Neutrophil (primary cell): ENCODE data around the gene ARMC9.

Experiments
- H3K27ac ChIP-seq: fragments of 200-600 bp; sonication (generic); 2 replicates; pipeline ENCODE4 v1.5.1; 2016; ENCODE audit warnings: mild to moderate bottlenecking, moderate library complexity
- H3K27me3 ChIP-seq: fragments of 200-600 bp; sonication (generic); 2 replicates; pipeline ENCODE4 v1.6.0; 2016; ENCODE audit warnings: mild to moderate bottlenecking
- H3K36me3 ChIP-seq: fragments of 200-600 bp; sonication (generic); 2 replicates; pipeline ENCODE4 v1.5.1; 2017
- H3K4me1 ChIP-seq, 2 experiments: fragments of 200-600 bp in 1 of 2; sonication (generic) in 1 of 2; 1 replicate in 1 of 2; 2 replicates in 1 of 2; pipeline versions ENCODE4 v1.5.1 to v1.6.1; 2013 to 2016; ENCODE audit warnings: low read depth in 1 of 2, low read length in 1 of 2, mild to moderate bottlenecking in 1 of 2, moderate library complexity in 1 of 2; ENCODE audit not compliant: control insufficient read depth in 1 of 2, insufficient read depth in 1 of 2
- H3K4me3 ChIP-seq, 2 experiments: fragments of 200-600 bp in 1 of 2; sonication (generic) in 1 of 2; 1 replicate in 1 of 2; 2 replicates in 1 of 2; pipeline ENCODE4 v1.5.1; 2013 to 2016; ENCODE audit warnings: low read depth in 1 of 2, low read length in 1 of 2, mild to moderate bottlenecking in 1 of 2, moderate library complexity in 1 of 2
- H3K9me3 ChIP-seq: fragments of 200-600 bp; sonication (generic); 2 replicates; pipeline ENCODE4 v1.5.1; 2016
- CTCF ChIP-seq: fragments of 200-600 bp; sonication (generic); IDR thresholded peaks from 2 replicates; pipeline ENCODE4 v1.5.1; 2016; ENCODE audit warnings: antibody characterized with exemption

The ARMC9 gene

GRCh38 chr2:231411831-231412617, 213.6 kb downstream of the ARMC9 start:
- H3K27ac ChIP-seq: no peak overlapping the region
- H3K27me3 ChIP-seq: peaks cover 43% of the 10 kb centered on the region
- no peak for TF ChIP-seq CTCF
- H3K4me3 ChIP-seq: peak overlapping the region in 1 of 2 experiments; percentile 32
- peaks cover 3% of the 10 kb centered on the region for H3K9me3 ChIP-seq
- H3K4me1 ChIP-seq: peaks cover 9 to 10% of the 10 kb centered on the region in 2 experiments
- no peaks in the 10 kb centered on the region for H3K36me3 ChIP-seq

- TF ChIP-seq CTCF: no peak
- Histone ChIP-seq H3K4me3 (peak overlapping the region in 1 of 2 experiments; percentile 32), H3K4me1 (peaks cover 9 to 10% of the 10 kb centered on the region in 2 experiments), H3K27me3 (peaks cover 43% of the 10 kb centered on the region), H3K36me3 (no peaks in the 10 kb centered on the region), H3K9me3 (peaks cover 3% of the 10 kb centered on the region), H3K27ac (no peak overlapping the region)
Observed at GRCh38 chr2:231412618-231412963, 214.2 kb downstream of the ARMC9 start.

- Histone ChIP-seq H3K4me1 (peaks cover 9 to 10% of the 10 kb centered on the region in 2 experiments), H3K27me3 (peaks cover 43% of the 10 kb centered on the region), H3K4me3 (no peak overlapping the region), H3K9me3 (peaks cover 3% of the 10 kb centered on the region), H3K36me3 (no peaks in the 10 kb centered on the region), H3K27ac (no peak overlapping the region)
- TF ChIP-seq CTCF: no peak
Observed at GRCh38 chr2:231413456-231413855, 215.0 kb downstream of the ARMC9 start.

- H3K9me3 ChIP-seq: peaks cover 3% of the 10 kb centered on the region
- H3K27ac ChIP-seq: no peak overlapping the region
- H3K36me3 ChIP-seq: no peaks in the 10 kb centered on the region
- H3K27me3 ChIP-seq: peaks cover 43% of the 10 kb centered on the region
- TF ChIP-seq CTCF: no peak
- H3K4me1 ChIP-seq: peaks cover 9 to 10% of the 10 kb centered on the region in 2 experiments
- no peak overlapping the region for H3K4me3 ChIP-seq
Observed at GRCh38 chr2:231413921-231414476, 215.6 kb downstream of the ARMC9 start.

GRCh38 chr2:231415029-231415428, 216.6 kb downstream of the ARMC9 start:
- peaks cover 3% of the 10 kb centered on the region for H3K9me3 ChIP-seq
- no peak for TF ChIP-seq CTCF
- no peaks in the 10 kb centered on the region for H3K36me3 ChIP-seq
- peaks cover 43% of the 10 kb centered on the region for H3K27me3 ChIP-seq
- no peak overlapping the region for H3K27ac ChIP-seq
- peaks cover 9 to 10% of the 10 kb centered on the region in 2 experiments for H3K4me1 ChIP-seq
- H3K4me3 ChIP-seq: no peak overlapping the region
